ENCODE data around the gene TMEM150C. TPM values are rescaled to one million over a fixed set of nuclear protein-coding genes. Genes with fewer than 3 reads are reported as not detected.

Gene TMEM150C
- under 1 TPM in 2 of 6 donors, not detected in 4; 0.11 to 0.20 TPM for polyA plus RNA-seq (ENCODE audit: low read depth in 6 of 6)

GRCh38 chr4:82561786-82562563 lies at the start of gene TMEM150C:
TMEM150C (minus strand) TSS chr4:82561988; CDS start chr4:82504657, 57,331 bp downstream.
- Mint-ChIP-seq H3K9me3 (peaks cover 0 to 13% (median 0%) of the 10 kb centered on the region in 7 donors), H3K4me3 (peak within 1 kb of the TSS; percentile 72 to 94 (median 86)), H3K27me3 (peaks cover 59 to 81% (median 75%) of the 10 kb centered on the region in 3 donors), H3K27ac (peak within 1 kb of the TSS in 1 of 6 donors; percentile 62), H3K36me3 (peaks cover 7 to 15% of the 10 kb centered on the region in 2 donors), H3K4me1 (peaks cover 12 to 15% (median 14%) of the 10 kb centered on the region in 3 donors)
- peak; percentile 40 to 48 for ATAC-seq (ENCODE audit: low read depth in 2 of 2)
- DNase-seq = peak; percentile 4

- no peak for ATAC-seq (ENCODE audit: low read depth in 2 of 2)
- no peak for DNase-seq
- no peak overlapping the region for H3K4me3 Mint-ChIP-seq
- no peaks in the 10 kb centered on the region for H3K9me3 Mint-ChIP-seq
- H3K27me3 Mint-ChIP-seq = peaks cover 0 to 3% (median 0%) of the 10 kb centered on the region in 3 donors
- no peaks in the 10 kb centered on the region for H3K36me3 Mint-ChIP-seq
- H3K27ac Mint-ChIP-seq = no peak overlapping the region
- H3K4me1 Mint-ChIP-seq = no peaks in the 10 kb centered on the region
These were observed 49.7 kb upstream of the TMEM150C start for GRCh38 chr4:82611527-82611926.

- no peaks in the 10 kb centered on the region for H3K4me1 Mint-ChIP-seq
- H3K9me3 Mint-ChIP-seq = no peaks in the 10 kb centered on the region
- H3K27me3 Mint-ChIP-seq = peaks cover 0 to 3% (median 0%) of the 10 kb centered on the region in 3 donors
- no peaks in the 10 kb centered on the region for H3K36me3 Mint-ChIP-seq
- DNase-seq (no peak), ATAC-seq (ENCODE audit: low read depth in 2 of 2) (no peak)
- no peak overlapping the region for H3K27ac Mint-ChIP-seq
- H3K4me3 Mint-ChIP-seq = no peak overlapping the region
These were observed 48.3 kb upstream of the TMEM150C start for GRCh38 chr4:82610041-82610440.

GRCh38 chr4:82606622-82607021 lies 44.8 kb upstream of the TMEM150C start:
- H3K4me3 Mint-ChIP-seq = no peak overlapping the region
- peaks cover 0 to 3% (median 0%) of the 10 kb centered on the region in 3 donors for H3K27me3 Mint-ChIP-seq
- no peak for DNase-seq
- ATAC-seq (ENCODE audit: low read depth in 2 of 2) = no peak
- H3K9me3 Mint-ChIP-seq = peaks cover 0 to 2% (median 0%) of the 10 kb centered on the region in 7 donors
- no peaks in the 10 kb centered on the region for H3K4me1 Mint-ChIP-seq
- H3K36me3 Mint-ChIP-seq = no peaks in the 10 kb centered on the region
- no peak overlapping the region for H3K27ac Mint-ChIP-seq

- peaks cover 0 to 2% (median 0%) of the 10 kb centered on the region in 7 donors for H3K9me3 Mint-ChIP-seq
- no peaks in the 10 kb centered on the region for H3K4me1 Mint-ChIP-seq
- H3K36me3 Mint-ChIP-seq = no peaks in the 10 kb centered on the region
- no peaks in the 10 kb centered on the region for H3K27me3 Mint-ChIP-seq
- H3K27ac Mint-ChIP-seq = peak overlapping the region in 2 of 6 donors; percentile 1 to 25
- DNase-seq = no peak
- no peak for ATAC-seq (ENCODE audit: low read depth in 2 of 2)
- no peak overlapping the region for H3K4me3 Mint-ChIP-seq
These were observed 42.7 kb upstream of the TMEM150C start for GRCh38 chr4:82604522-82604921.

GRCh38 chr4:82601242-82602015 lies 39.6 kb upstream of the TMEM150C start:
- ATAC-seq (ENCODE audit: low read depth in 2 of 2) (no peak), DNase-seq (no peak)
- Mint-ChIP-seq H3K36me3 (no peaks in the 10 kb centered on the region), H3K27ac (no peak overlapping the region), H3K4me3 (no peak overlapping the region), H3K27me3 (no peaks in the 10 kb centered on the region), H3K9me3 (peaks cover 0 to 2% (median 0%) of the 10 kb centered on the region in 7 donors), H3K4me1 (no peaks in the 10 kb centered on the region)

- ATAC-seq (ENCODE audit: low read depth in 2 of 2) (no peak), DNase-seq (no peak)
- Mint-ChIP-seq H3K4me1 (no peaks in the 10 kb centered on the region), H3K4me3 (no peak overlapping the region), H3K9me3 (no peaks in the 10 kb centered on the region), H3K27me3 (peaks cover 0 to 2% (median 0%) of the 10 kb centered on the region in 3 donors), H3K36me3 (no peaks in the 10 kb centered on the region), H3K27ac (no peak overlapping the region)
These were observed 37.5 kb upstream of the TMEM150C start for GRCh38 chr4:82599336-82599735.

GRCh38 chr4:82594456-82594855 lies 32.7 kb upstream of the TMEM150C start:
- H3K4me1 Mint-ChIP-seq = no peaks in the 10 kb centered on the region
- no peak overlapping the region for H3K4me3 Mint-ChIP-seq
- peaks cover 12 to 19% (median 17%) of the 10 kb centered on the region in 3 donors for H3K27me3 Mint-ChIP-seq
- H3K36me3 Mint-ChIP-seq = no peaks in the 10 kb centered on the region
- no peaks in the 10 kb centered on the region for H3K9me3 Mint-ChIP-seq
- DNase-seq (no peak), ATAC-seq (ENCODE audit: low read depth in 2 of 2) (no peak)
- no peak overlapping the region for H3K27ac Mint-ChIP-seq

- no peak overlapping the region for H3K27ac Mint-ChIP-seq
- H3K27me3 Mint-ChIP-seq = peaks cover 12 to 21% (median 17%) of the 10 kb centered on the region in 3 donors
- DNase-seq (no peak), ATAC-seq (ENCODE audit: low read depth in 2 of 2) (no peak)
- no peaks in the 10 kb centered on the region for H3K9me3 Mint-ChIP-seq
- no peaks in the 10 kb centered on the region for H3K4me1 Mint-ChIP-seq
- no peak overlapping the region for H3K4me3 Mint-ChIP-seq
- no peaks in the 10 kb centered on the region for H3K36me3 Mint-ChIP-seq
These were observed 31.6 kb upstream of the TMEM150C start for GRCh38 chr4:82593411-82593810.

GRCh38 chr4:82592639-82593038 lies 30.9 kb upstream of the TMEM150C start:
- no peaks in the 10 kb centered on the region for H3K36me3 Mint-ChIP-seq
- DNase-seq (no peak), ATAC-seq (ENCODE audit: low read depth in 2 of 2) (no peak)
- H3K4me1 Mint-ChIP-seq = no peaks in the 10 kb centered on the region
- H3K27ac Mint-ChIP-seq = no peak overlapping the region
- peaks cover 12 to 23% (median 17%) of the 10 kb centered on the region in 3 donors for H3K27me3 Mint-ChIP-seq
- no peak overlapping the region for H3K4me3 Mint-ChIP-seq
- no peaks in the 10 kb centered on the region for H3K9me3 Mint-ChIP-seq

- Mint-ChIP-seq H3K4me3 (no peak overlapping the region), H3K27me3 (peaks cover 12 to 23% (median 17%) of the 10 kb centered on the region in 3 donors), H3K27ac (no peak overlapping the region), H3K4me1 (no peaks in the 10 kb centered on the region), H3K9me3 (no peaks in the 10 kb centered on the region), H3K36me3 (no peaks in the 10 kb centered on the region)
- DNase-seq = no peak
- ATAC-seq (ENCODE audit: low read depth in 2 of 2) = no peak
These were observed 29.8 kb upstream of the TMEM150C start for GRCh38 chr4:82591592-82591991.

GRCh38 chr4:82589756-82590155 lies 28.0 kb upstream of the TMEM150C start:
- Mint-ChIP-seq H3K27me3 (peaks cover 12 to 23% (median 23%) of the 10 kb centered on the region in 3 donors), H3K36me3 (no peaks in the 10 kb centered on the region), H3K4me1 (no peaks in the 10 kb centered on the region), H3K27ac (no peak overlapping the region), H3K4me3 (no peak overlapping the region), H3K9me3 (no peaks in the 10 kb centered on the region)
- DNase-seq (no peak), ATAC-seq (ENCODE audit: low read depth in 2 of 2) (no peak)

GRCh38 chr4:82588771-82589270 lies 27.0 kb upstream of the TMEM150C start:
- H3K27ac Mint-ChIP-seq = no peak overlapping the region
- DNase-seq (no peak), ATAC-seq (ENCODE audit: low read depth in 2 of 2) (no peak)
- H3K36me3 Mint-ChIP-seq = no peaks in the 10 kb centered on the region
- no peak overlapping the region for H3K4me3 Mint-ChIP-seq
- no peaks in the 10 kb centered on the region for H3K9me3 Mint-ChIP-seq
- no peaks in the 10 kb centered on the region for H3K4me1 Mint-ChIP-seq
- H3K27me3 Mint-ChIP-seq = peaks cover 8 to 23% (median 18%) of the 10 kb centered on the region in 3 donors
